CD4-positive, alpha-beta T cell treated with Interleukin-21 for 1 hour (primary cell): ENCODE measurements around the gene ADCY3.
"Not testable (repeated sequence)": the region's sequence is repeated elsewhere in the genome, so short reads cannot be mapped to it uniquely, and the experiment has no call there.

ENCODE experiments used
- DNase-seq: peaks from one replicate; pipeline ENCODE4 v3.0.0-alpha.2; 2020

The ADCY3 gene

GRCh38 chr2:24842081-24843050, 77.7 kb downstream of the ADCY3 start:
- no peak for DNase-seq

DNA sequence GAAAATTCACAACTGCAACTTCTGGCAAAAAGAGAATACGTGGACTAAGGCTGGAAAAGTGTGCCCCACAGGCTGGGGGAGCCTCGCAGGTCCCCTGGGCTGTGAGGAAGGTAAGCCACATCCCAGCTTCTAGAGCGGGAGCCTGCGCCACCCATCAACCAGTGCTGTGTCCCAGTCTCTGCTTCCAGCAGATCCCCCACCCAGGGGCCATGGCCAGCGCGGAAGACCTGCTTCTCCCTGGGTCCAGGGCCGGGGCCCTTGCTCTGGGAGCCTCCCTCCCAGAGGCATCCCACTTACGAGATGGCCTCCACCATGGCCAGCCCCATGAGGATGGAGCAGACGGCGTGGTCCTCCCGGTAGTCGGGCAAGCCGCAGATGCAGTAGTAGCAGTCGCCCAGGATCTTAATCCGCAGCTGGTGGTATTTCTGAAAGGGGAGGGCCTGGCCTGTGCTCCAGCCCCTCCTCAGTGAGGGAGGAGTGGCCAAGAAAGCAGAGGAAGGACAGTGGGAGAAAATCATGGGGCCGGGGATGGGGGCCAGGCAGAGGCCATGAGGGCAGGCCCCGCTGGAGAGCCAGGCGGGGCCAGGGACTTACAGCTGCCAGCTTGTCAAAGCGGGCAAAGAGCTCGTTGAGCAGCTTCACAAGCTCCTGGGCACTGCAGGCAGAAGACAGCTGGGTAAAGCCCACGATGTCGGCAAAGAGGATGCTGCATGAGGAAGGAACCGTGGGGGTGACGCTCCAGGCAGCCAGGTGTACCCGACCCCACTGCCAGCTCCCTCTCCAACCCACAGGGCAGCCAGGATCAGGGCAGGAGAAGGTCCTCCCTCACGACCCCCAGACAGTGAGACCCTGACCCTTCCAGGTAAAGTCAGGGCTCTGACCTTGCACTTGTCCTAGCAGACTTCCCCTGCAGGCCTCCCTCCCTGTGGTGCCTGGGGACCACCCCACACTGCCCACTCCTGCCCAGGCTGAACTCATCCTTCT, 78.8 kb downstream of the ADCY3 start:
- no peak for DNase-seq

- no peak for DNase-seq
Observed at GRCh38 chr2:24840164-24840869, 79.7 kb downstream of the ADCY3 start.

DNA sequence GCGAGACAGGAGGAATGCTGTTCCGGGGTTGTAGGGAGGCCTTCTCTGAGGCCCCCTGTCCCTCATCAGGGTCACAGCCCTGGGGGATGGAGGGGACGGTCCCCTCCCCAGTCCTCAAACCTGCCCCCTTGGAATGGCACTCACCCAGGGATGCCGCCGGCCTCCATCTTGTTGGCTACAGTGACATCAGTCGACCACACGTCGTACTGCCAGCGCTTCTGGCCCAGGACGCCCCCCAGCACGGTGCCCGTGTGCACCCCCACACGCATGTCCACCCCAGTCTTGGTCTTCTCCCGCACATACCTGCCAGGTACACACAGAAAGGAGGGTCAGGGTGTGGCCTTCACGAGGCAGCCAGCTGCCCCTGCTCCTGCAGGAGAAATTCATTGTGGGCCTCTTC, 80.3 kb downstream of the ADCY3 start:
- DNase-seq: no peak

DNA sequence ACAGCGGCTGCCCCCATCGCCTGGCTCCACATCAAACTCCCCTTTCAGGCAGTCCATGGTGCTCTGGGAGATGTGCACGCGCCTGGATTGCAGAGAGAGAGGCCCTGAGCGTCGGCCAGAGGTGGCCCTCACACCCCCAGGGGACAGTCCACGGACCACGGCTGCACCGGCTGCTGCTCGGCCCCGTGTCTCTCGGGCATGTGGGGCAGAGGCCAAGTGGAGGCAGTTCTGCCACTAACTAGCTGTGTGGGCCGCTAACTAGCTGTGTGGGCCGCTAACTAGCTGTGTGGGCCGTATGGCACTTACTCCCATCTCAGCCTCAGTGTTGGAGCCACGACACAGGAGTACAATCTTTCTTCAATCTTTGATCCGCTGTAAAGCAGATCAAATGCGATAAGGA, 81.5 kb downstream of the ADCY3 start:
- no peak for DNase-seq

DNA sequence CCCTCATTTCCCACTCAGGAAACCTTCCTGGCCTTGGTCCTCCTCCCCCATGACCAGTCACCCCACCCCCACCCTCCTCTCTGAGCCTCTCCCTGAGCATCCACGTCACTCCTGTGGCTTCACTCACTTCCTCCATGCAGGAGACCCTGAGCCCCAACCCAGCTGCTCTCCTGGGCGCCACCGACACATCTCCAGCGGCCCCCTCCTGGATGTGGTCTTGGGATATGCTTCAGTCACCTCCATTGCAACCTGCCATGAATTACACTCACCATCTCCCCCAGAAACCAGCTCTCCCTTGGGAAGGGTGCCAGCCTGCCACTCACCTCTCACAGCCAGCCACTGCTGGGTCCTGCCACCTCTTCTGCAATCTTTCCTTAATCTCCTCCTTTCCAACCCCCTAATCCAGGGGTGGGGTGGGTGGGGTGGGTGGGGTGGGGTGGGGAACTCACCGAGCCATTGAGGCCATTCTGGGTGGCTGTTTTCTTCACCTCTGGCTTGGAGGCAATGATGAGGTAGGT, 82.0 kb downstream of the ADCY3 start:
- DNase-seq: no peak

DNA sequence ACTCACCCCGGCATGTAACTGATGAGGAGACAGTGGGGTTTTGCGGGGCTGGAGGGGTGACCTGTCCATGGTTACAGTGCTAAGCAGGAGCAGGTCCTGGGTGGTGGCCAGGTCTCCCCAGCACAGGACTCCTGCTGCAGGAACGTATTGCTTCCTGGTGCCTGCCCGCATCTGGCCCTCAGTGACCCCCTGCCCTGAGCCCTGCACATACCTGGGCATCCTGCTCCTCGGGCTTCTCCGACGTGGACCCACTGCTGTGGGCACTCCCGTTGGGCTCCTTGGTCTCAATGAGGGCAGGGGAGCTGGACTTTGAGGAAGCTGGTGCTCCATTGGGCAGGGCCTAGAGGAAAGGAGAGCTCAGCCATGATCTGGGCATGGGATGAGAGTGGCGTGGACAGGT, 83.3 kb downstream of the ADCY3 start:
- no peak for DNase-seq

DNA sequence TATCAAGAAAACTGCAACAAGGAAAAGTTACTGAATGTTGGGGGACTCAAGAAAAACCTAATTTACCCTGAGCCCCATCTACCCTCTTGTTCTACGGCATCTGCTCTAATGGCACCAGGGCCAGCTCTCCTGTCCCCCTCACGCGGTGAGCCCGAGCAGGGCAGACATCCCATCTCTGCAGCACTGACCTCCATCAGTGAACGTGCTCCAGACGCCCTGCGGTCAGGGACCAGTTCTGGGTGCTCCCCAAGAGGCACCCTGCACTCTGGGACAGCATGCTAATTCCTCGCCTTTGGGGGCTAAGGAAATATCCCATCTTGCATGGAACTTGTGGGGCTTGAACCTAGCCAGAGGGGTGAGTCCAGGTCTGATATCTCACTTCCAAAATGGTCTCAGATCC, 83.8 kb downstream of the ADCY3 start:
- DNase-seq: no peak

DNA sequence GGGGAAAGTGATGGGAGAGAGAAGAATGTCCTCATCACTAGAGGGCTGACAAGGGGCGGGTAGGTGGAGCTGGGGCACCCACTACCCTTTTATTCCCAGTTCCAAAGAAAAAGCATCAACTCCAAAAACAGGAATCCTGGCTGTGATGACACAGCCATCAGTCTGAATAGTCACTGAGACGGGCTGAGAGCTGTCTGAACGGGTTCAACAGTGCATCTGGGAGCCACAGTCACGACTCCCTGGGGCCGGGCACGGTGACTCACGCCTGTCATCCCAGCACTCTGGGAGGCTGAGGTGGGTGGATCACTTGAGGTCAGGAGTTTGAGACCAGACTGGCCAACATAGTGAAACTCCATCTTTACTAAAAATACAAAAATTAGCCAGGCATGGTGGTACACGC, 84.6 kb downstream of the ADCY3 start:
- DNase-seq: not testable (repeated sequence)

- DNase-seq: no peak
Observed at GRCh38 chr2:24834733-24835395, 85.2 kb downstream of the ADCY3 start.

GRCh38 chr2:24833821-24834732, 86.0 kb downstream of the ADCY3 start:
- no peak for DNase-seq

- DNase-seq: no peak
Observed at GRCh38 chr2:24832931-24833701, 86.9 kb downstream of the ADCY3 start.

DNA sequence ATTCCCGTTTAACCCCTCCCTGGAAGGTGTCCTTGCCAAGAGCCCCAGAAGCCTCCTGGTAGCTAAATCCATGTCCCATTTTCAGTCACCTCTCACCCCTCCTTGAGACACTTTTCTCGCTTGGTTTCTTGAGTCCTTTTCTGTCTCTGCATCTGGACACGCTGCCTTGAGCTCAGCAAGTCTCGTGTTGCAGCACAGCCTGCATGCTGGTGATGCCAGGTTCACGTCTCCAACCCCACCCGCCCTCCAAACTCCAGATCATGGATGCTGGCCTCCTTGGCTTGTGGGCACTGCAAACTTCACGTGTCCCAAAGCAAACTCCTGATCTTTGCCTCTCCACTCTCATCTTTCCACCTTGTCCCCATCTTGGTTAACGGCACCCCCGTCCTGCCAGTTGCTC, 87.5 kb downstream of the ADCY3 start:
- DNase-seq: no peak

GRCh38 chr2:24832073-24832461, 88.0 kb downstream of the ADCY3 start:
- DNase-seq: no peak

DNA sequence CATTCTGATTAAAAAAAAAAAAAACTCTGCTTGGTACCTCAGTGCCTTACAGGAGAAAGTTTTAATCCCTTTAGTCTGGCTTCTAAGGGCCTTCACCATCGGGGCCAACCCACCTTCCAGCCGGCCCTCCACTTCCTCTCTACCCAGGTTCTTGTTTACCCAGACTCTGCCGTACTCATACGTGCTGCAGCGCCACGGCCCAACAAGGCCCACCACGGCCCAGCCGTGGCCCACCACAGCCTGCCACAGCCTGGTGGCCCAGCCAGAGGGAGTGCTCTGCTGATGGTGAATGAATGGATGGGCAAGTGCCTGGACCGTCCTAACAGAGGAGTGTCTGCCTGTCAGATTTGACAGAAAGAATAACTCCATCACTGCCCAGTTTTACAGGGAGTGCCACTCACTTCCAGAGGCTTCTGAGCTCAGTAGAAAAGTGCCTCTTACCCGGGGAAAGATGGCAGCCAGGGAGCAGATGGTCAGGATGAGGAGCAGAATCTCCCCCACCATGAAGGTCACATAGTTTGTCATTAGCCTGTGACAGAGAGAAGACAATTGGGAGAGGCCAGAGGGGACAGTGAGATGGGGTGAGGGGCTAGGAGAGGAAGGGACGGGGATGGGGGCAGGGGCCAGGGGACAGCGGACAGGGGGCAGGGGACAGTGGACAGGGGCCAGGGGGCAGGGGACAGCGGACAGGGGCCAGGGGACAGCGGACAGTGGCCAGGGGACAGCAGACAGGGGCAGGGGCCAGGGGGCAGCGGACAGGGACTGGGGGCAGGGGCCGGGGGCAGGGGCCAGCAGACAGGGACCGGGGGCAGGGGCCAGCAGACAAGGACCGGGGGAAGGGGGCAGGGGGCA, 88.6 kb downstream of the ADCY3 start:
- DNase-seq: no peak

GRCh38 chr2:24830786-24831185, 89.3 kb downstream of the ADCY3 start:
- no peak for DNase-seq

DNA sequence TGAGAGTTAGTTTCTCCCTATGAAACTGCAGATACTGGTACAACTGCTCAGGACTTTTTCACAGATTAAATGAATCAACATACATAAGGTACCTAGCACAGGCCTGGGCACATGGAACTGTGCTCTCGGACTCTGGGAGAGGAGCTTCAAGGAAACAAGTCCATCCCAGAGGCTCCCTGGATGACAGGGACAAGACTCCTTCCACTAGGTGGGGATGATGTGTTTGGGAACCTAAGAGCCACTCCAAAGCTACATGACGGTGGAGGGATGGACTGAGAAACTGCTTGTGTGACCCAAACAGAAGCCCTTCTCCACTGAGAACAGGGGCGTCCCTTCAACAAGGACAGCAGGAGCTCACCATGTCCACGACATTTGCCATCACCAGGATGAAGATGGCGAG, 89.7 kb downstream of the ADCY3 start:
- no peak for DNase-seq

DNA sequence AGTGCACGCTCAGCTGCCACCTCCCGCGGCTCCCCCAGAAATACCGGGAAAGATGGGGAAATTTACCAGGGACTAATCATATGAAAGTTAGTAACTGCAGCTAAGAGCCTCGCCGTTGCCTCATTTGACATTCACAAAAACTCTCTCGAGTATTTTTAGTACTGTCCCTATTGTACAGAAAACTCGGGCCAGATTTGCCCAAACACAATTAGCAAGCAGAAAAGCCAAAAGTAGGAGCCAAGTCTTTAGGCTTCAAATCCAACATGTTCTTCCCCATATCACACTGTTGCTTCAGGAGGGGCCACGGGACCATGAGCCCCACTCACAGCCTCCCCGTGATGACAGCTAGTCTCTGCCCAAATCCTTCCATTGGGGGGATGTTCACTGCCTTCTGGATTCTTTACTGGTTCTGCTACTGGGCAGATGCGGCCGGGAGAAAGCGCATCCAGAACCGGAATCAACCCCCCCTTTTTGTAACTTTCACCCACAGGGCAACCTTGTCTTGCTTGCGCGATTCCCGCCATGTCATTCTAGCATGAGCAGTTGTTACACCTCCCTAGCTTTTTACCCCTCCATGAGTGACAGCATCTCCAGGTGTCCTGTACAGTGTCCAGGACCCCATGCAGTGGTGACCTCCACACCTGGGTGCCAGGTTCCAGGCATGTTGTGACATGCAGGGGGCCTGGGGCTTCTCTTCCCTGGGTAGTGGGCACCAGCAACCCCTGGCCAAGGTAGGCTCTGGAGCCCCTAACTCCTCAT, 91.6 kb downstream of the ADCY3 start:
- DNase-seq: no peak
